ENCODE results near the gene C14orf93.

GRCh38 chr14:23015618-23016017, 5.7 kb upstream of the C14orf93 start:
- TF ChIP-seq, protein P1, sequence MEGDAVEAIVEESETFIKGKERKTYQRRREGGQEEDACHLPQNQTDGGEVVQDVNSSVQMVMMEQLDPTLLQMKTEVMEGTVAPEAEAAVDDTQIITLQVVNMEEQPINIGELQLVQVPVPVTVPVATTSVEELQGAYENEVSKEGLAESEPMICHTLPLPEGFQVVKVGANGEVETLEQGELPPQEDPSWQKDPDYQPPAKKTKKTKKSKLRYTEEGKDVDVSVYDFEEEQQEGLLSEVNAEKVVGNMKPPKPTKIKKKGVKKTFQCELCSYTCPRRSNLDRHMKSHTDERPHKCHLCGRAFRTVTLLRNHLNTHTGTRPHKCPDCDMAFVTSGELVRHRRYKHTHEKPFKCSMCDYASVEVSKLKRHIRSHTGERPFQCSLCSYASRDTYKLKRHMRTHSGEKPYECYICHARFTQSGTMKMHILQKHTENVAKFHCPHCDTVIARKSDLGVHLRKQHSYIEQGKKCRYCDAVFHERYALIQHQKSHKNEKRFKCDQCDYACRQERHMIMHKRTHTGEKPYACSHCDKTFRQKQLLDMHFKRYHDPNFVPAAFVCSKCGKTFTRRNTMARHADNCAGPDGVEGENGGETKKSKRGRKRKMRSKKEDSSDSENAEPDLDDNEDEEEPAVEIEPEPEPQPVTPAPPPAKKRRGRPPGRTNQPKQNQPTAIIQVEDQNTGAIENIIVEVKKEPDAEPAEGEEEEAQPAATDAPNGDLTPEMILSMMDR (IDR thresholded peaks at IDR 0.05) = no peak
- no peak for TF ChIP-seq POLR2A (IDR thresholded peaks at IDR 0.05)
